Epithelial cell of proximal tubule (primary cell): Measurements from ENCODE around the gene FADS1. TPM values are rescaled to one million over a fixed set of nuclear protein-coding genes. Genes with fewer than 3 reads are reported as not detected.

Experiments
- DNase-seq: peaks from one replicate; pipeline ENCODE4 v3.0.0-alpha.2; 2011; ENCODE audit warnings: low read depth
- H3K4me3 ChIP-seq: 2 replicates; pipeline ENCODE4 v1.5.1; 2011; ENCODE audit warnings: low read depth, mild to moderate bottlenecking, low read length
- total RNA-seq: library from RNA; depleted of rRNA; stranded (reverse); fragments of >200 nt; gene quantifications from 2 replicates; pipeline ENCODE4 v1.2.3, GENCODE V29; 2015
- TF ChIP-seq, protein P1 (sequence below): conservative IDR thresholded peaks from 2 replicates; pipeline ENCODE4 v1.5.1; 2012; ENCODE audit warnings: low read depth, mild to moderate bottlenecking, low read length

FADS1 gene
- total RNA-seq, 1 donor from 2014 or later = 64.6 TPM

DNA sequence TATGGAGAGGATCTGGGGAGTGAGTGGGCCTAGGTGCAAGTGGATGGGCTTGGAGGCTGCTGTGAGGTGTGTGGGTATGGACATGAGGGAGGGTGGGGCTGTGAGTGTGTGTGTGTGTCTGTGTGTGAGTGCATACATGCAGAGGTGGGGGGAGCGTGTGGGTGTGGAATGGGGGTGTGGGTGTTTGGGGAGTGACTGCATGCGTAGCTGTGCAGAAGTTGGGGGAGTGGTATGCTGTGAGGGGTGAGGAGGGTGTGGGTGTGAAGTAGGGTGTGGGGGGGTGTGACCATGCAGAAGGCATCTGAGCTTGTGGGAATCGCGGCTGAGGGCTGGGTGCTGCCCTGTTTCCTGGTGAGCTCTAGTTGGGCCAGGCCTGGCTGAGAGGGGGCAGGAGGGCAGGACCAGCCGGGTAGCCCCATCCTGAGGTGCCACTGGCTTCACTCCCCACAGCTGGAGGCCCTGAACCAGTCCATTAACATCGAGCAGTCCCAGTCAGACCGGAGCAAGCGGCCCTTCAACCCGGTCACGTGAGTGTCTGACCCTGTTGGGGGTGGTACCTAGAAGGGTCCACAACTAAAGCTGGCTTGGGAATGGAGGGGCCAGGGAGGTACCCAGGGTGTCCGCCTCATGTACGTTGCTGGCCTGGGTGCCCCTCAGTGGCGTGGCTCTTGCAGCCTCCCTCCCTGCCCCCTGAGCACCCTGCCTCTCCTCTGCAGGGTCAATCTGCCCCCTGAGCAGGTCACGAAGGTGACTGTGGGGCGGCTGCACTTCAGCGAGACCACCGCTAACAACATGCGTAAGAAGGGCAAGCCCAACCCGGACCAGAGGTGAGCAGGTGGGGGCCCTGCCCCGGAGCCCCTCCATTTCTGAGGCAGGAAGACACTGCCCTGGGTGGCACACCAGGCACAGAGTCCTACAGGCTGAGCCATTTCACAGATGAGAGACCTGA lies 40.9 kb downstream of the FADS1 start:
- no peak for DNase-seq
- H3K4me3 ChIP-seq = no peak overlapping the region
- TF ChIP-seq, protein P1, sequence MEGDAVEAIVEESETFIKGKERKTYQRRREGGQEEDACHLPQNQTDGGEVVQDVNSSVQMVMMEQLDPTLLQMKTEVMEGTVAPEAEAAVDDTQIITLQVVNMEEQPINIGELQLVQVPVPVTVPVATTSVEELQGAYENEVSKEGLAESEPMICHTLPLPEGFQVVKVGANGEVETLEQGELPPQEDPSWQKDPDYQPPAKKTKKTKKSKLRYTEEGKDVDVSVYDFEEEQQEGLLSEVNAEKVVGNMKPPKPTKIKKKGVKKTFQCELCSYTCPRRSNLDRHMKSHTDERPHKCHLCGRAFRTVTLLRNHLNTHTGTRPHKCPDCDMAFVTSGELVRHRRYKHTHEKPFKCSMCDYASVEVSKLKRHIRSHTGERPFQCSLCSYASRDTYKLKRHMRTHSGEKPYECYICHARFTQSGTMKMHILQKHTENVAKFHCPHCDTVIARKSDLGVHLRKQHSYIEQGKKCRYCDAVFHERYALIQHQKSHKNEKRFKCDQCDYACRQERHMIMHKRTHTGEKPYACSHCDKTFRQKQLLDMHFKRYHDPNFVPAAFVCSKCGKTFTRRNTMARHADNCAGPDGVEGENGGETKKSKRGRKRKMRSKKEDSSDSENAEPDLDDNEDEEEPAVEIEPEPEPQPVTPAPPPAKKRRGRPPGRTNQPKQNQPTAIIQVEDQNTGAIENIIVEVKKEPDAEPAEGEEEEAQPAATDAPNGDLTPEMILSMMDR = no peak

DNA sequence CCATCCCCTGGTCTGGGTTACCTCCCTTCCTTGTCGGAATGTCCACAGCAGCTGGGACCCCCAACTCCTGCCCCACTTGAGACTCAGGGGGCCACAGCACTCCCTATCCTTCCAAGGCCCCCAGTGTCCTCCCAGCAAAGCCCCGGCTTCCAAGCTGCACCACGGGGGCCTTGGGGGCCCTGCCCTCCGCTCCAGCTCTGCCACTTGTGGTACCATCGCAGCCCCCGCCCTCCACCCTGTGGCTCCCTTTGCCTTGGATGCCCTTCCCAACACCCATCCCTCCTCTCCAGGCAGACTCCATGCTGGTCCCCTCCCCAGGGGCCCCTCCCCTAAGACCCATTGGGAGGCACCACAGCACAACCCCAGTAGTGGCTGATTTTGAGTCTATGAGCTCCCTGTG lies 41.7 kb downstream of the FADS1 start:
- no peak overlapping the region for H3K4me3 ChIP-seq
- TF ChIP-seq, protein P1 = no peak
- no peak for DNase-seq

- TF ChIP-seq, protein P1 = no peak
- DNase-seq = no peak
These were observed 42.4 kb downstream of the FADS1 start for GRCh38 chr11:61774411-61774810.

DNA sequence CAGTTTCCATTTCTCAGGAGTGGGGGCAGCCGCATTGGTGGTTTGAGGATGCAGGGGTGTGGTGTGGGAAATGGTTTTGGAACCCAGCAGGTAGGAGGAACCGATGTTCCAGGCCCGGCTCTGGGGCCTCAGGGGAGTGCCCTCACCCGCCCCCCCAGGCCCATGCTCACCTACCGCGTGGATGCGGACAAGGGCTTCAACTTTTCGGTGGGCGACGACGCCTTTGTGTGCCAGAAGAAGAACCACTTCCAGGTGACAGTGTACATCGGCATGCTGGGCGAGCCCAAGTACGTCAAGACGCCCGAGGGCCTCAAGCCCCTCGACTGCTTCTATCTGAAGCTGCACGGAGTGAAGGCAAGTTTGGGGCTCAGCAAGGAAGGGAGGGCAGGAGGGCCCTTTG lies 43.0 kb downstream of the FADS1 start:
- H3K4me3 ChIP-seq = no peak overlapping the region
- DNase-seq = no peak
- TF ChIP-seq, protein P1 = no peak

More at GRCh38 chr11:61774411-61774810, 42.4 kb downstream of the FADS1 start:
- no peak overlapping the region for H3K4me3 ChIP-seq

DNA sequence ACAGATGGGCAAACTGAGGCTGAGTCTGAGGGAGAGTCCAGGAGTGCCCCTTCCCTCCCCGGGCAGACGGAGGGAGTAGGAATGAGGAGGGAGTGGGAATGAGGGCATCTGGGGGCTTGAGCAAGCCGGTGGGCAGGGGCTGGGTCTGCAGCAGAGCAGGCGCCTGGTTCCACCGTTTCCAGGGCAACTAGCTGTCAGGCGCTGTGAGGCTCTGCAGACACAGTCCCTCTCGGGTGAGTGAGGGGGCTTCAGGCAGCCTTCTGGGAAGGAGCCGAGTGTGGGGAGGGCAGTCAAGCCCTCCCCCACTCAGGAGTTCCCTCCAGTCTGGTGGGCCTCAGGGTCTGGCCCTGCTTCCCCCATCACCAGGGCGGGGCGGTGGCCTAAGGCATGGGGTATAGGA lies 43.4 kb downstream of the FADS1 start:
- no peak overlapping the region for H3K4me3 ChIP-seq
- no peak for DNase-seq
- TF ChIP-seq, protein P1 = no peak

DNA sequence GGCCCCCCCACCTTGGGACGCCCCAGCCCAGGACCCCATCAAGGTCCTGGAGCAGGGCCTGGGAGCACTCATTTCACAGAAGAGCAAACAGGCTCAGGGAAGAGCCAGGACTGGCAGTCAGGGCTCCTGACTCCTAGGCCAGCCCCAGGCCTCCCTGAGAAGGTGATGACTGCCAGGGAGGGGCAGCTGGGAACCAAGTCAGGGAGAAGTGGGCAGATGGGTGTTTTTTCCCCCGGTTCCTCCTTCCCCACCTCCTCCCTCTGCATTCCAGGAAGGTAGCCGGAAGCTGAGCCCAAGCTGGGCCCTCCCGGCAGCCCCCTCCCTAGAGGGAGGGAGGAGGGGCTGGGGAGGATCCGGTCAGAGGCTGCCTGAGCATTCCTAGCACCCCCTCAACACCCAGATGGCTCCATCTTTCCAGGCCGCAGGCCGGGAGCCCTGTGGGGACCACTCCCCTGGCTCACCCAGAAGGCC lies 44.8 kb downstream of the FADS1 start:
- H3K4me3 ChIP-seq = no peak overlapping the region
- TF ChIP-seq, protein P1 = no peak
- DNase-seq = no peak
